ENCODE measurements around the gene INTS6.

INTS6 gene

DNA sequence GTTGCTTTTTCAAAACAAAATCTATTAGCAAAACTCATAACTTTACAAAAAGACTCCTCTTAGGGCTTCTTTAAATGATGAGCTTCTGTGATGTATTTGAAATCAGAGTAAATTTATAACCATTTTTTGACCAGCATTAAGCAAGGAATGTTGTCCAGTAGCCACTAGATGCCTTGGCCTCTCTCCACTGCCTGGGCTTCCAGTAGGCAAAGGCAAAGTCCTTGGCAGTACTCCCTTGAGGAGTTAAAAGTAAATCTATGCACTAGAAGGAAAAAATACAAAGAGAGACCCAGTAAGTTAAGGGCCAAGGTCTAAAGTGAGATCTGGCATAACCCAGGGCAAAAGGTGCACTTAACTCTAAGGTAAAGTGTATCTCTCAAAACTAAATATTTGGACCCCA lies 103.8 kb downstream of the INTS6 start:
- no peak for TF ChIP-seq TCF4 (CRISPR knock-in tag; IDR thresholded peaks at IDR 0.05; ENCODE audit: borderline replicate concordance)
- no peak for ATAC-seq

DNA sequence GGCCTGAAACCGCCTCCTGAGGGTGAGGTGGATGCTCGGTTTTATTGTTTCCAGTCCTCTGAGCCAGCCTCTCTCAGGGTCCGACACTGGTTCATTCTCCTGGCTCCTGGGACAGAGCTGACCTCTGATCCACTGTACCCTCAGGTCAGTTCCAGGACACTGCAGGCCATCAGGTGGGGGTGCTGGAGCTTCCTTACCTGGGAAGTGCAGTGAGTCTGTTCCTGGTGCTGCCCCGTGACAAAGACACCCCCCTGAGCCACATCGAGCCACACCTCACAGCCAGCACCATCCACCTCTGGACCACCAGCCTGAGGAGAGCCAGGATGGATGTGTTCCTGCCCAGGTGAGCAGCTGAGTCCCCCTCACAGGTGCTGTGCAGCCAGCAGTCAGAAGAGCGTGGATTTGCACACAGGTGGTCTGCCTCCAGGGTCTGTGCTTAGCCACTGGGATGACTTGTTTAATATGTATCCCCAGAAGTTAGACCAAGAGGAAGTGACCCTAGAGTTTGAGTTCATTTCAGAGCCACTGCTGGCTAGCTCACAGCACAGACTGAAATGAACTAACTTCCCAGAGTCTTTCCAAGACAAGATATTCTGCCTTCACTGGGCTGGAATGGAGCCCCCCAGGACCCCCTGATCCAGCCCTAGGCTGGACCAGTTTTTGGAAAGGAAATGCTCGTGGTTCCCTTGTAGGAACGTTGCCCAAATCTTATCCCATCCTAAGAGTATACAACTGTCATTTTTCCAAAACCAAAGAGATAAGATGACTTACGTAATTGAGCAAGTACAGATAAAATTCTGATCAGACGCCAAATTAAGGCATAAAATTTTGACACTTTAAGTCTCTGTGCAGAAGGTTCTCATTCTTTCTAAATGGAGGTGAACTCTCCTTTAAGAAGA lies 104.5 kb downstream of the INTS6 start:
- TF ChIP-seq BACH2 (CRISPR knock-in tag; IDR thresholded peaks at IDR 0.05; ENCODE audit: borderline replicate concordance) (no peak), CSRNP3 (CRISPR knock-in tag; IDR thresholded peaks at IDR 0.05) (no peak), CSDC2 (CRISPR knock-in tag; IDR thresholded peaks at IDR 0.05) (no peak), PPARA (CRISPR knock-in tag; IDR thresholded peaks at IDR 0.05; ENCODE audit: borderline replicate concordance) (no peak), TCF4 (CRISPR knock-in tag; IDR thresholded peaks at IDR 0.05; ENCODE audit: borderline replicate concordance) (no peak), TSHZ2 (CRISPR knock-in tag; IDR thresholded peaks at IDR 0.05) (no peak), ZNF70 (CRISPR knock-in tag; IDR thresholded peaks at IDR 0.05) (no peak), ARNTL (CRISPR knock-in tag; IDR thresholded peaks at IDR 0.05; ENCODE audit: borderline replicate concordance, low read depth) (no peak), PATZ1 (CRISPR knock-in tag; IDR thresholded peaks at IDR 0.05; ENCODE audit: borderline replicate concordance) (no peak), ZC3H10 (CRISPR knock-in tag; IDR thresholded peaks at IDR 0.05) (no peak), TOX (CRISPR knock-in tag; IDR thresholded peaks at IDR 0.05; ENCODE audit: borderline replicate concordance) (no peak), GLIS3 (CRISPR knock-in tag; IDR thresholded peaks at IDR 0.05) (no peak)
- TF ChIP-seq, protein P1, sequence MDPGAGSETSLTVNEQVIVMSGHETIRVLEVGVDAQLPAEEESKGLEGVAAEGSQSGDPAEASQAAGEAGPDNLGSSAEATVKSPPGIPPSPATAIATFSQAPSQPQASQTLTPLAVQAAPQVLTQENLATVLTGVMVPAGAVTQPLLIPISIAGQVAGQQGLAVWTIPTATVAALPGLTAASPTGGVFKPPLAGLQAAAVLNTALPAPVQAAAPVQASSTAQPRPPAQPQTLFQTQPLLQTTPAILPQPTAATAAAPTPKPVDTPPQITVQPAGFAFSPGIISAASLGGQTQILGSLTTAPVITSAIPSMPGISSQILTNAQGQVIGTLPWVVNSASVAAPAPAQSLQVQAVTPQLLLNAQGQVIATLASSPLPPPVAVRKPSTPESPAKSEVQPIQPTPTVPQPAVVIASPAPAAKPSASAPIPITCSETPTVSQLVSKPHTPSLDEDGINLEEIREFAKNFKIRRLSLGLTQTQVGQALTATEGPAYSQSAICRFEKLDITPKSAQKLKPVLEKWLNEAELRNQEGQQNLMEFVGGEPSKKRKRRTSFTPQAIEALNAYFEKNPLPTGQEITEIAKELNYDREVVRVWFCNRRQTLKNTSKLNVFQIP (CRISPR knock-in tag; IDR thresholded peaks at IDR 0.05; ENCODE audit: borderline replicate concordance, low read depth) = no peak
- ATAC-seq = no peak

DNA sequence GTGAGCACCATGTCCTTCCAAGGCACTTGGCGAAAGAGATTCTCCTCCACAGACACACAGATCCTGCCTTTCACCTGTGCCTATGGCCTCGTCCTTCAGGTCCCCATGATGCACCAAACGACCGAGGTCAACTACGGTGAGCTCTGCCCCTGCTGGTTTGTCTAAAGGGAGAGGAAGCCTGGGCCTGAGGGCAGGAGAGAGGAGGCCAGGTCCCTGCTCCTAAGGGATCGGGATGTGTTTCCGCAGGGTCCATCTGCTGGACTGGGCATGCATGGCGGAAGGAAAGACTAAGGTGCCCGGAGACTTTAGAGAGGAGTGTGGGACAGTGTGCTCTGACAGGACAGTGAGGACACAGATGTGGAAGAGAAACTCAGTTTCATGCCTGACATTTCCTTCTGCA lies 105.7 kb downstream of the INTS6 start:
- TF ChIP-seq ZFP30 (CRISPR knock-in tag; IDR thresholded peaks at IDR 0.05) (no peak), OSR1 (CRISPR knock-in tag; IDR thresholded peaks at IDR 0.05) (no peak), TOX (CRISPR knock-in tag; IDR thresholded peaks at IDR 0.05; ENCODE audit: borderline replicate concordance) (no peak), ZNF8 (CRISPR knock-in tag; IDR thresholded peaks at IDR 0.05) (no peak), ARNTL (CRISPR knock-in tag; IDR thresholded peaks at IDR 0.05; ENCODE audit: borderline replicate concordance, low read depth) (no peak)
- no peak for ATAC-seq

DNA sequence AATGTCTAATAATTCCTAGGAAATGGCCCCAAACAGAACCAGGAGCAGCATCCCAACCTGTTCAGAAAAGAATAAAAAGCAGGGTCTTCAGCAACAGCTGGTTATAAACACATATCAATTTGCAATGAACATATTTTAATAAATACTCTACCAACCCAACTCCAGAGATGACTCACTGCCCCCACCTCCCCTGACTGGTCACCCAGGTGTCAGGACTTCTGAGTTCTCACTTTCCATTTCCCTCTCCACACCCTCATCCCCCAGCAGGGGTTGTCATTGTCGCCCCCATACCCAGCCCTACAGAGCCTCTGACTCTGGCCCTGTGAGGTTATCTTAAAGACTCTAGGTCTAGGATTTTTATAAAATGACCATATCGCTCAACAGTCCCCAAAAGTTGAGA lies 106.4 kb downstream of the INTS6 start:
- TF ChIP-seq CSRNP3 (CRISPR knock-in tag; IDR thresholded peaks at IDR 0.05) = no peak
- TF ChIP-seq ISL1 (CRISPR knock-in tag; IDR thresholded peaks at IDR 0.05) = no peak
- TF ChIP-seq PPARA (CRISPR knock-in tag; IDR thresholded peaks at IDR 0.05; ENCODE audit: borderline replicate concordance) = no peak
- TF ChIP-seq ZC3H10 (CRISPR knock-in tag; IDR thresholded peaks at IDR 0.05) = no peak
- TF ChIP-seq ZFP3 (CRISPR knock-in tag; IDR thresholded peaks at IDR 0.05) = no peak
- TF ChIP-seq TCF4 (CRISPR knock-in tag; IDR thresholded peaks at IDR 0.05; ENCODE audit: borderline replicate concordance) = no peak
- no peak for TF ChIP-seq BACH2 (CRISPR knock-in tag; IDR thresholded peaks at IDR 0.05; ENCODE audit: borderline replicate concordance)
- TF ChIP-seq ZFP30 (CRISPR knock-in tag; IDR thresholded peaks at IDR 0.05) = no peak
- no peak for TF ChIP-seq OSR1 (CRISPR knock-in tag; IDR thresholded peaks at IDR 0.05)
- ATAC-seq = no peak
